GM23248 (cell line): ENCODE data around the gene UAP1L1. TPM values are rescaled to one million over a fixed set of nuclear protein-coding genes. Genes with fewer than 3 reads are reported as not detected.

Experiments
- DNase-seq: peaks from one replicate; pipeline ENCODE4 v3.0.0-alpha.2; 2015
- H2AFZ ChIP-seq: fragments of 200-600 bp; sonication (generic); 2 replicates; pipeline ENCODE4 v1.6.1; 2016; ENCODE audit warnings: antibody characterized with exemption
- H3F3A ChIP-seq: fragments of 200-600 bp; sonication (generic); 2 replicates; pipeline ENCODE4 v1.6.1; 2016; ENCODE audit warnings: mild to moderate bottlenecking, antibody characterized with exemption, mixed run types; ENCODE audit not compliant: insufficient read depth
- H3K27ac ChIP-seq: fragments of 200-600 bp; sonication (generic); 2 replicates; pipeline ENCODE4 v1.5.1; 2016; ENCODE audit warnings: mild to moderate bottlenecking
- H3K27me3 ChIP-seq: fragments of 200-600 bp; sonication (generic); replicated peaks from 2 replicates; pipeline ENCODE4 v1.6.1; 2016; ENCODE audit warnings: mild to moderate bottlenecking; ENCODE audit not compliant: insufficient read depth
- H3K36me3 ChIP-seq: fragments of 200-600 bp; sonication (generic); 2 replicates; pipeline ENCODE4 v1.6.1; 2016; ENCODE audit warnings: low read depth, mild to moderate bottlenecking
- H3K4me1 ChIP-seq: fragments of 200-600 bp; sonication (generic); 2 replicates; pipeline ENCODE4 v1.6.1; 2016; ENCODE audit warnings: mild to moderate bottlenecking; ENCODE audit not compliant: insufficient read depth
- H3K4me2 ChIP-seq: fragments of 200-600 bp; sonication (generic); one replicate; pipeline ENCODE4 v1.6.1; 2016; ENCODE audit warnings: mild to moderate bottlenecking; ENCODE audit not compliant: unreplicated experiment
- H3K4me3 ChIP-seq: fragments of 200-600 bp; sonication (generic); 2 replicates; pipeline ENCODE4 v1.5.1; 2016; ENCODE audit warnings: mild to moderate bottlenecking
- H3K79me2 ChIP-seq: fragments of 200-600 bp; sonication (generic); 2 replicates; pipeline ENCODE4 v1.6.1; 2016; ENCODE audit warnings: mild to moderate bottlenecking; ENCODE audit not compliant: insufficient read depth
- H3K9ac ChIP-seq: fragments of 200-600 bp; sonication (generic); 2 replicates; pipeline ENCODE4 v1.6.1; 2016; ENCODE audit warnings: mild to moderate bottlenecking
- H3K9me2 ChIP-seq: fragments of 200-600 bp; sonication (generic); 2 replicates; pipeline ENCODE4 v1.6.1; 2016; ENCODE audit warnings: mixed run types, mild to moderate bottlenecking, moderate library complexity; ENCODE audit not compliant: insufficient read depth
- H3K9me3 ChIP-seq: fragments of 200-600 bp; sonication (generic); one replicate; pipeline ENCODE4 v1.6.1; 2017; ENCODE audit warnings: low read depth
- H4K20me1 ChIP-seq: fragments of 200-600 bp; sonication (generic); 2 replicates; pipeline ENCODE4 v1.6.0; 2016; ENCODE audit not compliant: insufficient read depth
- EZH2 ChIP-seq: fragments of 200-600 bp; sonication (generic); IDR thresholded peaks from 2 replicates; pipeline ENCODE4 v1.6.1; 2018; ENCODE audit warnings: antibody characterized with exemption, mild to moderate bottlenecking; ENCODE audit not compliant: insufficient read depth, poor library complexity, severe bottlenecking
- EZH2phosphoT487 ChIP-seq: fragments of 200-600 bp; sonication (generic); IDR thresholded peaks from 2 replicates; pipeline ENCODE4 v1.6.1; 2018; ENCODE audit warnings: antibody characterized with exemption, moderate library complexity, mild to moderate bottlenecking, low read depth; ENCODE audit not compliant: insufficient read depth
- WGBS, 2 experiments: methylation state at CpG; one replicate each; pipeline ENCODE4 v1.1.6; 2015 to 2017; ENCODE audit warnings: low lambda C conversion rate in 2 of 2, low coverage in 1 of 2; ENCODE audit errors: missing lambda C conversion rate in 2 of 2; 5-methylcytosine and 5-hydroxymethylcytosine counted together
- in situ Hi-C: fragments of 300-500 bp; cut with MboI; formaldehyde crosslinking; loops from 2 replicates; pipeline ENCODE4 v1.15.0; 2020
- polyA plus RNA-seq: library from polyadenylated mRNA; unstranded; fragments of >200 nt; fragmentation: Nextera tagmentation; extraction: Ambion mirVana; gene quantifications from 2 replicates; pipeline ENCODE4 v1.2.1, GENCODE V29; 2016
- total RNA-seq: library from RNA; depleted of rRNA; stranded (reverse); fragments of >200 nt; shearing (Covaris generic); gene quantifications from 2 replicates; pipeline ENCODE4 v1.2.3, GENCODE V29; 2014

Gene UAP1L1
- total and polyA plus RNA-seq, 2 experiments from 2014 or later, result 4.3 to 5.7 TPM

- in situ Hi-C loops, result no loop called here
- H2AFZ ChIP-seq, result no peak overlapping the region
- no peak overlapping the region for H3K27ac ChIP-seq
- no peaks in the 10 kb centered on the region for H3K9me2 ChIP-seq
- H3K4me2 ChIP-seq, result no peak overlapping the region
- no peaks in the 10 kb centered on the region for H3K36me3 ChIP-seq
- H3F3A ChIP-seq, result 0 out of 2 replicates have a peak, but pooled peaks cover 5% of the 10 kb centered on the region
- H3K79me2 ChIP-seq, result no peaks in the 10 kb centered on the region
- H3K27me3 ChIP-seq, result peaks cover 13% of the 10 kb centered on the region; the same call in 1 of the 2 replicates
- H3K9ac ChIP-seq, result no peak overlapping the region
- no peaks in the 10 kb centered on the region for H3K9me3 ChIP-seq
- peak; percentile 53 for DNase-seq
- H3K4me1 ChIP-seq, result peaks cover 4% of the 10 kb centered on the region; the same call in 1 of the 2 replicates
- H3K4me3 ChIP-seq, result no peak overlapping the region
- H4K20me1 ChIP-seq, result no peaks in the 10 kb centered on the region
- WGBS, 2 experiments, result 12 to 16% methylated on average over 23 to 28 of the region's 28 CpGs
- TF ChIP-seq EZH2 (no peak), EZH2phosphoT487 (no peak)
Observed at GRCh38 chr9:137055385-137056364, 21.6 kb upstream of the UAP1L1 start.

- H3K4me3 ChIP-seq, result no peak overlapping the region
- no peak overlapping the region for H3K9ac ChIP-seq
- H3K79me2 ChIP-seq, result no peaks in the 10 kb centered on the region
- no peak for DNase-seq
- H3F3A ChIP-seq, result 0 out of 2 replicates have a peak, but pooled peaks cover 5% of the 10 kb centered on the region
- no peak overlapping the region for H2AFZ ChIP-seq
- TF ChIP-seq EZH2phosphoT487, result no peak
- no peak for TF ChIP-seq EZH2
- H3K9me2 ChIP-seq, result no peaks in the 10 kb centered on the region
- H3K9me3 ChIP-seq, result no peaks in the 10 kb centered on the region
- H3K27me3 ChIP-seq, result peaks cover 13% of the 10 kb centered on the region; the same call in 1 of the 2 replicates
- peaks cover 4% of the 10 kb centered on the region; the same call in 1 of the 2 replicates for H3K4me1 ChIP-seq
- in situ Hi-C loops, result no loop called here
- no peaks in the 10 kb centered on the region for H3K36me3 ChIP-seq
- WGBS, 2 experiments, result 45 to 49% methylated on average over 17 of the region's 17 CpGs
- H3K27ac ChIP-seq, result no peak overlapping the region
- H4K20me1 ChIP-seq, result no peaks in the 10 kb centered on the region
- H3K4me2 ChIP-seq, result no peak overlapping the region
Observed at GRCh38 chr9:137056739-137057415, 20.4 kb upstream of the UAP1L1 start.

- no peak overlapping the region for H2AFZ ChIP-seq
- no peaks in the 10 kb centered on the region for H3K36me3 ChIP-seq
- 22 to 40% methylated on average over 11 to 16 of the region's 16 CpGs for WGBS, 2 experiments
- H3K9me2 ChIP-seq, result no peaks in the 10 kb centered on the region
- no peaks in the 10 kb centered on the region for H3K79me2 ChIP-seq
- in situ Hi-C loops, result no loop called here
- DNase-seq, result no peak
- peaks cover 4% of the 10 kb centered on the region; the same call in 1 of the 2 replicates for H3K4me1 ChIP-seq
- H3K27ac ChIP-seq, result no peak overlapping the region
- 0 out of 2 replicates have a peak, but pooled peaks cover 5% of the 10 kb centered on the region for H3F3A ChIP-seq
- no peak overlapping the region for H3K9ac ChIP-seq
- H3K27me3 ChIP-seq, result peaks cover 11% of the 10 kb centered on the region; the same call in 1 of the 2 replicates
- H3K4me3 ChIP-seq, result no peak overlapping the region
- no peak overlapping the region for H3K4me2 ChIP-seq
- H3K9me3 ChIP-seq, result no peaks in the 10 kb centered on the region
- no peaks in the 10 kb centered on the region for H4K20me1 ChIP-seq
- TF ChIP-seq EZH2 (no peak), EZH2phosphoT487 (no peak)
Observed at GRCh38 chr9:137057545-137057944, 19.8 kb upstream of the UAP1L1 start.

GRCh38 chr9:137058521-137059234, 18.6 kb upstream of the UAP1L1 start:
- Histone ChIP-seq H3K36me3 (no peaks in the 10 kb centered on the region), H3K27ac (no peak overlapping the region), H3K9me2 (no peaks in the 10 kb centered on the region), H3F3A (0 out of 2 replicates have a peak, but pooled peaks cover 5% of the 10 kb centered on the region), H3K27me3 (no peaks in the 10 kb centered on the region), H3K4me2 (no peak overlapping the region), H3K9ac (no peak overlapping the region), H3K4me3 (no peak overlapping the region), H2AFZ (no peak overlapping the region), H4K20me1 (no peaks in the 10 kb centered on the region), H3K9me3 (no peaks in the 10 kb centered on the region), H3K4me1 (peaks cover 4% of the 10 kb centered on the region; the same call in 1 of the 2 replicates), H3K79me2 (no peaks in the 10 kb centered on the region)
- DNase-seq, result no peak
- TF ChIP-seq EZH2phosphoT487 (no peak), EZH2 (no peak)
- in situ Hi-C loops, result no loop called here
- WGBS, 2 experiments, result 88 to 93% methylated on average over 9 of the region's 9 CpGs
